H1 (cell line): ENCODE data around the gene SPTBN4. TPM values are rescaled to one million over a fixed set of nuclear protein-coding genes. Genes with fewer than 3 reads are reported as not detected.

Source experiments
- ATF2 ChIP-seq: IDR thresholded peaks from 2 replicates; pipeline ENCODE4 v1.6.1; 2012; ENCODE audit warnings: low read length, inconsistent platforms
- CBX5 ChIP-seq: fragments of 300-800, 300-1000 bp; sonication (generic); IDR thresholded peaks from 2 replicates; pipeline ENCODE4 v1.7.1; 2016; ENCODE audit warnings: antibody characterized with exemption, low read length, low read depth
- CEBPB ChIP-seq: IDR thresholded peaks from 2 replicates; pipeline ENCODE4 v1.6.1; 2012; ENCODE audit warnings: low read depth, low read length
- CHD2 ChIP-seq: IDR thresholded peaks from 2 replicates; pipeline ENCODE4 v1.6.1; 2012; ENCODE audit warnings: low read length, improper control_type of control experiment
- CTBP2 ChIP-seq: IDR thresholded peaks from 2 replicates; pipeline ENCODE4 v1.7.0; 2011; ENCODE audit warnings: borderline replicate concordance, mild to moderate bottlenecking, moderate library complexity, mixed read lengths, low read length; ENCODE audit not compliant: insufficient read depth, insufficient read length
- EP300 ChIP-seq, 2 experiments: IDR thresholded peaks; 1 replicate in 1 of 2; 2 replicates in 1 of 2; pipeline ENCODE4 v1.6.1; 2011 to 2012; ENCODE audit warnings: low read depth in 2 of 2, low read length in 2 of 2, mild to moderate bottlenecking in 2 of 2, borderline replicate concordance in 1 of 2, inconsistent platforms in 1 of 2, moderate library complexity in 1 of 2
- GTF2F1 ChIP-seq: IDR thresholded peaks from 2 replicates; pipeline ENCODE4 v1.6.1; 2012; ENCODE audit warnings: low read depth, low read length, improper control_type of control experiment, borderline replicate concordance
- JUN ChIP-seq: IDR thresholded peaks from 2 replicates; pipeline ENCODE4 v1.6.1; 2011; ENCODE audit warnings: low read depth, mild to moderate bottlenecking, improper control_type of control experiment, low read length
- JUND ChIP-seq: IDR thresholded peaks from 2 replicates; pipeline ENCODE4 v1.6.1; 2011; ENCODE audit warnings: mild to moderate bottlenecking, improper control_type of control experiment, low read length
- KDM4A ChIP-seq: IDR thresholded peaks from one replicate; pipeline ENCODE4 v1.7.1; 2012; ENCODE audit warnings: low read depth, mild to moderate bottlenecking, moderate library complexity, low read length, inconsistent platforms; ENCODE audit not compliant: severe bottlenecking
- NRF1 ChIP-seq: IDR thresholded peaks from 2 replicates; pipeline ENCODE4 v1.6.1; 2011; ENCODE audit warnings: mild to moderate bottlenecking, low read depth, low read length, improper control_type of control experiment
- RAD21 ChIP-seq, 2 experiments: IDR thresholded peaks in 1 of 2; conservative IDR thresholded peaks in 1 of 2; 2 replicates each; pipeline ENCODE4 v1.6.1; 2011; ENCODE audit warnings: low read depth in 2 of 2, low read length in 2 of 2, improper control_type of control experiment in 1 of 2, inconsistent platforms in 1 of 2, mild to moderate bottlenecking in 1 of 2, moderate library complexity in 1 of 2
- RBBP5 ChIP-seq: IDR thresholded peaks from 2 replicates; pipeline ENCODE4 v1.7.1; 2012; ENCODE audit warnings: low read depth, mild to moderate bottlenecking, inconsistent platforms, low read length, moderate library complexity, borderline replicate concordance
- RXRA ChIP-seq: IDR thresholded peaks from 2 replicates; pipeline ENCODE4 v1.6.1; 2011; ENCODE audit warnings: low read depth, mild to moderate bottlenecking, low read length, moderate library complexity; ENCODE audit not compliant: insufficient read depth
- SIN3A ChIP-seq, 2 experiments: IDR thresholded peaks in 1 of 2; conservative IDR thresholded peaks in 1 of 2; 2 replicates each; pipeline ENCODE4 v1.6.1; 2011 to 2012; ENCODE audit warnings: low read length in 2 of 2, improper control_type of control experiment in 1 of 2, low read depth in 1 of 2, mild to moderate bottlenecking in 1 of 2
- SP1 ChIP-seq: IDR thresholded peaks from 2 replicates; pipeline ENCODE4 v1.6.1; 2011; ENCODE audit warnings: low read depth, low read length
- TAF1 ChIP-seq: IDR thresholded peaks from 2 replicates; pipeline ENCODE4 v1.6.1; 2011; ENCODE audit warnings: mild to moderate bottlenecking, low read depth, low read length
- TBP ChIP-seq: IDR thresholded peaks from 2 replicates; pipeline ENCODE4 v1.6.1; 2011; ENCODE audit warnings: low read depth, low read length, improper control_type of control experiment
- TEAD4 ChIP-seq: IDR thresholded peaks from 2 replicates; pipeline ENCODE4 v1.6.1; 2012; ENCODE audit warnings: low read depth, low read length, inconsistent platforms, mixed read lengths
- polyA plus RNA-seq, 7 experiments: library from polyadenylated mRNA; depleted of rRNA in 3 of 7; stranded (reverse) in 5 of 7; unstranded in 2 of 7; fragments of >200 nt in 5 of 7; fragments of 200-250 nt in 2 of 7; gene quantifications; 1 replicate in 5 of 7; 2 replicates in 1 of 7; 4 replicates in 1 of 7; pipeline versions ENCODE4 v1.2.1 to v1.2.3, GENCODE V29; 2011 to 2013; ENCODE audit warnings: missing spikeins in 2 of 7, mixed read lengths in 2 of 7
- total RNA-seq: library from RNA; stranded (reverse); fragmentation: NEBNext Ultra II Directional; extraction: Animal tissue kit (Norgen Biotek cat#: 25700); gene quantifications from 2 replicates; pipeline ENCODE4 v1.2.1, GENCODE V29; 2021
- TF ChIP-seq, protein P1 (sequence below): IDR thresholded peaks from 2 replicates; pipeline ENCODE4 v1.6.1; 2011; ENCODE audit warnings: low read length, improper control_type of control experiment

Gene SPTBN4
- total and polyA plus RNA-seq, 2 of the 8 experiments (the other 6 are each of a cell fraction or from before 2014, with no cell fraction given): 1.9 to 3.0 TPM

DNA sequence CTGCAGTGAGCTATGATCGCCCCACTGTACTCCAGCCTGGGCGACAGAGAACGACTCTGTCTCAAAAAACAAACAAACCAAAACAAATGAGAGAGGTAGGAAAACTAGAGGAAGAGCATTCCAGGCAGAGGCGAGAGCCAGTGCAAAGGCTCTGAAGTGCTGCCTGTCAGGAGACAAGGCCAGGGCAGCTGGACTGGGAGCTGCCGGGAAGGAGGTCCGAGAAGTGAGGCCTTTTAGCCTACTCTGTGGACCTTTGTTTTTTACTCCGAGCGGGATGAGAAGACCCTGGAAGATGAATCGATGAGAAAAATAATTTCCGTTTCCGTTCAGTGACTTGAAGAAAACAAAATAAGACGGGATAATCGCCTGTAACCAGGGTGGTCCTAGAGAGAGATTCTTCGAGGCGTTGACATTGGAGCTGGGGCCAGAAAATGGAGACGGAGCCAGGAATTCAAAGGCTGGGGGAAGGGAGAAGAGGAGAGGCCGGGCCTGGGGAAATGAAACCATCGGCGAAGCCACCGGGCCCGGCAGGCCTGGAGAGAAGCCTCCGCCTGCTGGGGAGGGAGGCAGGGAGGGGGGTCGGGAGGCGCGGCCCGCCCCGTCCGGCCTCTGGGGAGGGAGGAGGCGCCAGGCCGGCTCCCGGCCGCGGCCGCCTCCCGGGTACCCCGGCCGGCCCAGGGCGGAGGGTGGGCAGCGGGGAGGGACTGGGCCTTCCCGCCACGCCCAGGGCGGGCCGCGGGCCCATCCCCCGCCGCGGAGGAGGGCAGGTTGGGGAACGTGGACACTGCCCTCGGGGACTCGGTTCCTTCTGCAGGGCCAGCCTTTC is 33.2 kb upstream of the SPTBN4 start (continued):
- TF ChIP-seq TAF1 (peak; percentile 63), NRF1 (no peak), CTBP2 (no peak), JUN (no peak), SP1 (peak; percentile 58; the same call in 1 of the 2 replicates), TEAD4 (peak; percentile 40; the same call in 1 of the 2 replicates), CHD2 (no peak), JUND (no peak), RAD21 (IDR thresholded peaks at IDR 0.05 in 1 of 2, conservative IDR thresholded peaks at IDR 0.05 in 1 of 2; ENCODE audit: low read depth in 2 of 2, low read length in 2 of 2) (no peak), GTF2F1 (no peak), CBX5 (no peak), KDM4A (peak; percentile 47), RBBP5 (no peak; the same call in 1 of the 2 replicates), SIN3A (conservative IDR thresholded peaks at IDR 0.05 in 1 of 2, IDR thresholded peaks at IDR 0.05 in 1 of 2; ENCODE audit: low read depth in 1 of 2, low read length in 2 of 2) (peak in 1 of 2 experiments; percentile 62; a peak in 1 of 4 replicates), ATF2 (no peak), EP300 (IDR thresholded peaks at IDR 0.05; ENCODE audit: borderline replicate concordance in 1 of 2, low read depth in 2 of 2, low read length in 2 of 2) (no peak), TBP (peak; percentile 52; the same call in 1 of the 2 replicates), RXRA (no peak), CEBPB (no peak)
- TF ChIP-seq, protein P1, sequence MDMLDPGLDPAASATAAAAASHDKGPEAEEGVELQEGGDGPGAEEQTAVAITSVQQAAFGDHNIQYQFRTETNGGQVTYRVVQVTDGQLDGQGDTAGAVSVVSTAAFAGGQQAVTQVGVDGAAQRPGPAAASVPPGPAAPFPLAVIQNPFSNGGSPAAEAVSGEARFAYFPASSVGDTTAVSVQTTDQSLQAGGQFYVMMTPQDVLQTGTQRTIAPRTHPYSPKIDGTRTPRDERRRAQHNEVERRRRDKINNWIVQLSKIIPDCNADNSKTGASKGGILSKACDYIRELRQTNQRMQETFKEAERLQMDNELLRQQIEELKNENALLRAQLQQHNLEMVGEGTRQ: no peak
